SK-N-SH (cell line): Measurements from ENCODE around the gene FRMD5. TPM values are rescaled to one million over a fixed set of nuclear protein-coding genes. Genes with fewer than 3 reads are reported as not detected.
A peak's percentile ranks its signal among the peaks of the same experiment; 100 is the strongest.
"Not testable (repeated sequence)": the region's sequence is repeated elsewhere in the genome, so short reads cannot be mapped to it uniquely, and the experiment has no call there.

Experiments used
- CTCF ChIA-PET: fragments of 300-600, 350-600 bp; formaldehyde crosslinking; extraction: SDS; loops from one replicate; lab custom pipeline; 2021; lab: Yijun Ruan, JAX
- POLR2A ChIA-PET: fragments of 350-600 bp; sonication (Branson Sonifier 250); formaldehyde crosslinking; extraction: SDS; loops from one replicate; lab custom pipeline; 2020; ENCODE audit warnings: antibody characterized with exemption, inconsistent platforms; lab: Yijun Ruan, JAX
- DNase-seq: peaks from one replicate; pipeline ENCODE4 v3.0.0; 2012
- H2AFZ ChIP-seq: fragments of 200-600 bp; sonication (generic); 2 replicates; pipeline ENCODE4 v1.8.1; 2016; ENCODE audit warnings: antibody characterized with exemption, mild to moderate bottlenecking, low read depth
- H3F3A ChIP-seq: fragments of 200-600 bp; sonication (generic); replicated peaks from 2 replicates; pipeline ENCODE3; 2016; ENCODE audit warnings: antibody characterized with exemption, mild to moderate bottlenecking; ENCODE audit not compliant: insufficient read depth
- H3K27ac ChIP-seq, 2 experiments: fragments of 200-500 bp in 1 of 2; fragments of 200-600 bp in 1 of 2; sonication (Bioruptor generic) in 1 of 2; sonication (generic), shearing (Covaris generic) in 1 of 2; 2 replicates each; pipeline versions ENCODE4 v1.5.1 to v1.6.1; 2014 to 2016; ENCODE audit warnings: low read depth in 2 of 2, inconsistent platforms in 1 of 2, low read length in 1 of 2, mild to moderate bottlenecking in 1 of 2, mixed read lengths in 1 of 2
- H3K27me3 ChIP-seq: fragments of 200-600 bp; sonication (generic), shearing (Covaris generic); 2 replicates; pipeline ENCODE4 v1.6.1; 2016; ENCODE audit warnings: mixed run types; ENCODE audit not compliant: insufficient read depth
- H3K36me3 ChIP-seq, 2 experiments: fragments of 200-500 bp in 1 of 2; fragments of 200-600 bp in 1 of 2; sonication (Bioruptor generic) in 1 of 2; sonication (generic) in 1 of 2; replicated peaks in 1 of 2; 2 replicates each; pipeline versions ENCODE3 to v1.5.1; 2014 to 2016; ENCODE audit warnings: low read length in 1 of 2, mild to moderate bottlenecking in 1 of 2; ENCODE audit not compliant: insufficient read depth in 2 of 2, control insufficient read depth in 1 of 2
- H3K4me1 ChIP-seq, 2 experiments: fragments of 200-500 bp in 1 of 2; fragments of 200-600 bp in 1 of 2; sonication (Bioruptor generic) in 1 of 2; sonication (generic), shearing (Covaris generic) in 1 of 2; 2 replicates each; pipeline versions ENCODE4 v1.5.1 to v1.6.1; 2014 to 2016; ENCODE audit warnings: low read depth in 1 of 2, low read length in 1 of 2, mixed run types in 1 of 2; ENCODE audit not compliant: insufficient read depth in 2 of 2, control insufficient read depth in 1 of 2
- H3K4me2 ChIP-seq: fragments of 200-600 bp; sonication (generic), shearing (Covaris generic); 2 replicates; pipeline ENCODE4 v1.6.1; 2017; ENCODE audit warnings: mixed run types
- H3K4me3 ChIP-seq, 2 experiments: fragments of 200-500 bp in 1 of 2; fragments of 200-600 bp in 1 of 2; sonication (Bioruptor generic) in 1 of 2; sonication (generic), shearing (Covaris generic) in 1 of 2; 2 replicates each; pipeline versions ENCODE4 v1.5.1 to v1.8.1; 2014 to 2016; ENCODE audit warnings: low read depth in 2 of 2, inconsistent platforms in 1 of 2, low read length in 1 of 2, mild to moderate bottlenecking in 1 of 2, mixed read lengths in 1 of 2, moderate library complexity in 1 of 2
- H3K79me2 ChIP-seq: fragments of 200-600 bp; sonication (generic); 2 replicates; pipeline ENCODE4 v1.8.1; 2017; ENCODE audit warnings: mild to moderate bottlenecking; ENCODE audit not compliant: insufficient read depth
- H3K9ac ChIP-seq: fragments of 200-600 bp; sonication (generic); 2 replicates; pipeline ENCODE4 v1.6.1; 2017; ENCODE audit warnings: mixed run types
- H3K9me2 ChIP-seq: fragments of 200-600 bp; sonication (generic); 2 replicates; pipeline ENCODE4 v1.6.1; 2017; ENCODE audit warnings: mixed run types
- H3K9me3 ChIP-seq: fragments of 200-600 bp; sonication (generic); 2 replicates; pipeline ENCODE4 v1.6.1; 2017; ENCODE audit warnings: mixed run types, mild to moderate bottlenecking, moderate library complexity
- H4K20me1 ChIP-seq: fragments of 200-600 bp; sonication (generic); 2 replicates; pipeline ENCODE4 v1.6.1; 2017; ENCODE audit warnings: mild to moderate bottlenecking, mixed run types; ENCODE audit not compliant: insufficient read depth
- CTCF ChIP-seq: fragments of 200-600 bp; sonication (generic); IDR thresholded peaks from 2 replicates; pipeline ENCODE4 v1.6.1; 2017; ENCODE audit warnings: antibody characterized with exemption, mild to moderate bottlenecking, moderate library complexity
- EP300 ChIP-seq, 2 experiments: IDR thresholded peaks; 2 replicates each; pipeline versions ENCODE4 v1.4.0 to v1.6.1; 2012; ENCODE audit warnings: borderline replicate concordance in 1 of 2, low read depth in 1 of 2, low read length in 1 of 2
- FOSL2 ChIP-seq: IDR thresholded peaks from 2 replicates; pipeline ENCODE4 v1.4.0; 2012; ENCODE audit warnings: low read depth, mild to moderate bottlenecking, moderate library complexity, borderline replicate concordance
- IRF3 ChIP-seq: fragments of 150-350 bp; IDR thresholded peaks from 2 replicates; pipeline ENCODE4 v1.6.1; 2016; ENCODE audit warnings: mild to moderate bottlenecking, low read depth, low read length
- MXI1 ChIP-seq: IDR thresholded peaks from 2 replicates; pipeline ENCODE4 v1.6.1; 2012; ENCODE audit warnings: mild to moderate bottlenecking, low read depth, low read length, improper control_type of control experiment
- SIN3A ChIP-seq: IDR thresholded peaks from 2 replicates; pipeline ENCODE4 v1.6.1; 2012; ENCODE audit warnings: low read depth, mild to moderate bottlenecking, low read length, moderate library complexity, borderline replicate concordance
- SMC3 ChIP-seq: IDR thresholded peaks from 2 replicates; pipeline ENCODE4 v1.6.1; 2012; ENCODE audit warnings: low read depth, low read length, improper control_type of control experiment
- USF2 ChIP-seq: fragments of 150-350 bp; IDR thresholded peaks from 2 replicates; pipeline ENCODE4 v1.6.1; 2017; ENCODE audit warnings: antibody characterized with exemption, low read length, low read depth, borderline replicate concordance
- WGBS: methylation state at CpG from one replicate; pipeline ENCODE4 v1.1.6; 2017; ENCODE audit warnings: low lambda C conversion rate; 5-methylcytosine and 5-hydroxymethylcytosine counted together
- polyA plus RNA-seq, 3 experiments: library from polyadenylated mRNA; depleted of rRNA; stranded (reverse); fragments of >200 nt; gene quantifications; 2 replicates each; pipeline ENCODE4 v1.2.3, GENCODE V29; 2012

The FRMD5 gene
- polyA plus RNA-seq, 1 of the 3 experiments (the other 2 are of a cell fraction), result 24.8 TPM

- TF ChIP-seq IRF3 (no peak), SMC3 (no peak), EP300 (IDR thresholded peaks at IDR 0.05; ENCODE audit: borderline replicate concordance in 1 of 2, low read depth in 1 of 2, low read length in 1 of 2) (no peak), MXI1 (peak; percentile 49; the same call in 1 of the 2 replicates), USF2 (no peak), SIN3A (peak; percentile 82), CTCF (no peak)
Observed at GRCh38 chr15:43826508-43827341, 368.3 kb downstream of the FRMD5 start, which contains the start of gene WDR76 (continued).

- Histone ChIP-seq H3K4me2 (peak overlapping the region; percentile 77), H3K4me3 (peak overlapping the region in 1 of 2 experiments; percentile 66; a peak in 3 of 4 replicates), H4K20me1 (no peaks in the 10 kb centered on the region), H3K36me3 (peaks cover 0 to 2% of the 10 kb centered on the region in 2 experiments), H3K27me3 (no peaks in the 10 kb centered on the region), H3K4me1 (peaks cover 9 to 10% of the 10 kb centered on the region in 2 experiments; a peak in 3 of 4 replicates), H2AFZ (peak overlapping the region; percentile 86), H3K9ac (peak overlapping the region; percentile 59; the same call in 1 of the 2 replicates), H3K79me2 (peaks cover 75% of the 10 kb centered on the region), H3K9me3 (no peaks in the 10 kb centered on the region), H3K9me2 (no peaks in the 10 kb centered on the region), H3F3A (peaks cover 23% of the 10 kb centered on the region), H3K27ac (peak overlapping the region in 1 of 2 experiments; percentile 47; a peak in 2 of 4 replicates)
- WGBS, result 95% methylated on average over 11 of the region's 11 CpGs
- ChIA-PET POLR2A (no interaction called here), CTCF (no interaction called here)
- TF ChIP-seq USF2, result no peak
- TF ChIP-seq FOSL2, result no peak
- DNase-seq, result no peak
Observed at GRCh38 chr15:43826029-43826507, 369.0 kb downstream of the FRMD5 start.

- H3K27ac ChIP-seq, result peak overlapping the region in 1 of 2 experiments; percentile 97; a peak in 1 of 4 replicates
- peak overlapping the region; percentile 69 for H2AFZ ChIP-seq
- not testable (repeated sequence) for H3K9me3 ChIP-seq, DNase-seq, H3K9ac ChIP-seq, H3K4me3 ChIP-seq, H3K27me3 ChIP-seq, H3K36me3 ChIP-seq, H3K4me2 ChIP-seq, H4K20me1 ChIP-seq, H3K9me2 ChIP-seq
- CTCF ChIA-PET, result interaction anchor here (1.0 kb wide), 1 partner anchor 47 kb away, joined by 6 read pairs; no protein-coding TSS in a partner anchor
- POLR2A ChIA-PET, result interaction anchor here (1.0 to 1.2 kb wide), 2 partner anchors 28 to 904 kb away, joined by 4 read pairs; no protein-coding TSS in a partner anchor
- H3F3A ChIP-seq, result peaks cover 23% of the 10 kb centered on the region
- peaks cover 76% of the 10 kb centered on the region for H3K79me2 ChIP-seq
- 95% methylated on average over 11 of the region's 11 CpGs for WGBS
- H3K4me1 ChIP-seq, result peaks cover 9 to 10% of the 10 kb centered on the region in 2 experiments; a peak in 3 of 4 replicates
Observed at GRCh38 chr15:43825305-43825704, 369.8 kb downstream of the FRMD5 start.
